IPS-11a (cell line): Measurements from ENCODE around the gene NKX2-4.
"Not testable (repeated sequence)": the region's sequence is repeated elsewhere in the genome, so short reads cannot be mapped to it uniquely, and the experiment has no call there.

ENCODE experiments used
- H3K4me3 ChIP-seq: one replicate; pipeline ENCODE4 v1.5.1; 2013; ENCODE audit warnings: low read depth, low read length, control low read depth

The NKX2-4 gene

DNA sequence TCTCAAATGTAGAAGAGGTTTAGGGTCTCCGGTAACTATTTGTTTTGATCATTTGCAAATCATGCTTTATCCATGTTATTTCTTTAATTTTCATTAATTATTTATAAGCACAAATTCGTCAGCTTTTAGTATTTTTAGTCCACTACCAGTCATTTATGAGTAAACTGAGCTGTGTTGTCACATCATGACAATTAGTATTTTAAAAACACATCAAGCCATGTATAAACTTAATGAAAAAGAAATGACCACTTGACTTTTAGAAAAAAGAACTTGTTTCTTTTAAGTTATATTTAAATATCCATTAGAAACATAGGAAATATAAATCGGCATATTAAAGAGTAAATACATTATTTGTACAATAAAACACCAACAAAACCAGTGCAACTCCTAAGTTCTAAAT lies 2.8 kb downstream of the NKX2-4 start:
- no peak overlapping the region for H3K4me3 ChIP-seq

DNA sequence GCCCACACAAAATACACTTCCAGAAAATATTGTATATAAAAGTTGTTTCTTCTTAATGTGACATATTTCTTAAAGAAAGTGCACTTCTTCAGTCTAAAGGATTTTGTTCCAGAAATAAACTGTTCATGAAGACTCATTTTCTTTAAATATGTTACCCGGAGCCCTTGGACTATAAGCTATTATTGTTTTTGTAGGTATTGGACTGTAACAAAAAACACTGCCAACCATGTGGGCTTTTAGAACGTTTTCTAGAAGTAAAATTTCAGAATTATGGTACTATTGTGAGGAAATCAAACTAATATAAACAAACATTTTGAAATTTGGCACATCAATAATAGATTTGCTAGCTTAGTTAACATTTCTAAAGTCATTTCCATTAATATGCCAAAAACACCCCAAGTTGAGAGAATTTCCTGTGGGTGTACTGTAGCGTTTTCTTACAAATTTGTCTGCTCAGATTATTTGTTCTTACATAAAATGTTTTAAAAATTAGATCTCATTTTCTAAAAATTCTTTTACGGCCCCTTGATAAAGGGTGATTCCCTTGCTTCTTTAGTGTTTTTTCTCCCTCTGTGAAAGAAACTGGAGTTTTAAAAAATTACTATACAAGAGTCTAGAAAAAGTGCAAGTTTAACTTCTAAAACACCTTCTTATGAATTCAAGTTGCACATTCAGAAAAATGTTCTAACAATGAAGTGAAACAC lies 3.4 kb downstream of the NKX2-4 start:
- H3K4me3 ChIP-seq, result no peak overlapping the region

DNA sequence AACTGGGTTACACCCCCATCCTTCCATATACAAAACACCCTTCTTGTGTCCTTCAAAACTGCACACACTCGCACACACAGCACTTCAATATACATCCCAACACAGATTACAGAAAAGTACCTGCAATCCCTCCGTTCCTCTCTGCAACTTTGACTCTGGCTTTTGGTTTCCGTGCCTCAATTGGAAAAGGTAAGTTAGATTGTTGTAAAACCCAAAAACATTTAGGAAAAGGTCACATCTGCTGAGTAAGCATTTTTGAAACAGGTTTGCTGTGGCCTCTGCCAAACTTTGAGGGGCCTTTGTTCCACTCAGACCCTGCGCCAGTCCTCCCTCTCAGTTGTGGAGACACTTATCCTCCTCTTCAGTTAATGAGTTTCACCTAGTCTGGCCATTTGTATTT lies 4.2 kb downstream of the NKX2-4 start:
- no peak overlapping the region for H3K4me3 ChIP-seq

DNA sequence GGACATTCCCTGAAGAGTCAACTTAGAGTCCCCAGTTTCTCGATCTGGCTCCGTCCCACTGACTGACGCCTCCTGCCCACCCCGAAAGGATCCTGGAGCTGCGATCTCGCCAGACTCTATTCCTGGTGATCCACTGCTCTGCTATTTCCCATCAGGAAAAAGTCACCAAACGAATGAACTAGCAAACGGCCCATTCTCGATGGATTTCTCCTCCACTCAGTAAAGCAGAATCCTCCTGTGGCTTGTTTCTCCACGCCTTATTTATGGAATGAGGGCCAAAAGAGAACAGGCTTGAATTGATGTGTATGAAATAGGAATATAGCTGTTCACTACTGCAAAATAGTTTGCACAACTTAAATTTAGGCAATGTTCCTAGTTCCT lies 5.4 kb downstream of the NKX2-4 start:
- peak overlapping the region; percentile 17 for H3K4me3 ChIP-seq

DNA sequence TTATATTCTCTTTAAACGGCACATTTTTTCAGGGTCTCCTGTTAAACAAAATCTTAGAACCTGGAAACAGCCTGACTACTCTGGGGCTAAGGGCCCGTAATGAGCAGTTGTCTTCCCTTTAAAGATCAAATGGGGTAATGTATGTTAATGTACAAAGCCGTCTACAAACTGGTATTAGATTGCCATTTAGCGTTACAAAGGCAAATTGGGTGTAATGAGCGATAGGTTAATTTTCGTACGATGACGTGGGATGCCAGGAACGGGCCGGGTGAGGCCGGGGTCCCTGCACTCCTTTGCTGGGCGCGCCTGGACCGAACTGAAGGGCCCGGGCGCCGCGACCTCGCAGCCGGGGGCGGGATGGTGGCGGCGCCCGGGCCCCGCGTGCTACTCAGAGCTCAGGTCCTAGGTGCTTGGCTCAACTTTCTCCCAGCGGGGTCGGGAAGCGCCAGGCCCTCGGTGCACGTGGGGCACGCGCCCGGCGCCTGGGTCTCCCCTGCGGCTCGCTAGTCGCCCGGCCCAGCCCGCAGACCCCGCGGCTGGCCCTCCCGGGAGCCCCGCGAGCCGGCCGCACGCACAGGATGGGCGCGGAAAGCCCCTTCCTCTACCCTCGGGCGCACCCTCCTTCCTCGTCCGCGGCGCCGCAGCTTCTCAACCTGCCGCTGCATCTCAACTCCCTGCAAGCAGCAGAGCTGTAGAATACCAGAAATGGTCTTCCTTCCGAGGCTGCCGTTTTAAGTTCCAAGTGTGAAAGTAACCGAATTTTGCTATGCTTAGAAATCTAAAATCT lies 5.9 kb downstream of the NKX2-4 start:
- H3K4me3 ChIP-seq, result peak overlapping the region; percentile 17

DNA sequence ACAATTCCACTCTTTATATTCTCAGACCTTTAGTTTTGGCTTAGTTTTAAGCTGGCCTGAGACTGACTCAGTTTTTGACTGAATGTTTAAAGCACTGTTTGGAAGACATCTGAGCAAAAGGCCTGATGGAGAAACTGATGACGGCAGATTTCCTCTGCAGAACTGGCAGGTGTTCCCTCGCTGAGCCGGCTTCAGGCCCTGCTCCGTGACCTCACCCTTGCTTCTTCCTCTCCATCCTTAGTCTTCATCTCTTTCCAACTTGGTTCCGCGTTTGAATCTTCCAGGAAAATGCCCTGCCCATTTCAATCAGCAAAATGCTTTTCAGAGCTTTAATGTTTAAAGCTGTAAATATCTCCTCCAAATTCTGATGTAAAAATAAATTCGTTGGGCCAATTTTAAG lies 6.6 kb downstream of the NKX2-4 start:
- no peak overlapping the region for H3K4me3 ChIP-seq

DNA sequence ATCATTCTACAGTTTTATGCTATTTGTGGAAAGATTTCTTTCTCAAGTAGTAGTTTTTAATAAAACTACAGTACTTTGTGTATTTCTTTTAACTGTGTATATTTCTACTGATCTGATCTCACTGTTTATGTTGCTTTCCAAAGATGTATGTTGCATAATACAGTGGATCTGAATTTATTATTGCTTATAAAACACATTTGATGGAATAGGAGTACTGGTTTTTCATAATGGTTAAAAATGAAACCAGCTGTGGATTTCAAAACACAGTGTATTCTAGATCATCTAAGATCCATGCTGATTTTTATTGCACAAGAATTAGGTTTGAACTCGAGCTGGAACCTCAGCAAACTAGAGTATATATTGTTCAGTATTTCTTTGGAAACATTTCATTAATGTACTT lies 8.0 kb downstream of the NKX2-4 start:
- H3K4me3 ChIP-seq, result no peak overlapping the region

DNA sequence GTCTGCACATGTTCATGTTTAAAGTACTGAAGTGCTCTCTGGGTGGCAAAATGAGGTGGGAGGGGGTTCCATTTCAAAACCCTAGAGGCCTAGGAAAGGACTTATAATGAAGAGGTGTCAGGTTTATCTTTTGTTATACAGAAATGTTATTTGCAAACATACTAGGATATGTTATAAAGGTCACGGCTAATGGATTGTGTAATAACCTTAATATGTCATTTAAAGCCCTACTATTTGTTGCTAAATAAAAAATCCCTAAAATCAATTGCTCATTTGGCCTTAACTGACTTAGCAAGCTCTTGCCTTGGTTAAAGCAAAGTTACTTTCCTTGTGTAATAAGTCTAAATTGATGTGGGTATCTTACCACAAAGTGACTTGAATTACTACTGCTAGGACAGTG lies 8.8 kb downstream of the NKX2-4 start:
- no peak overlapping the region for H3K4me3 ChIP-seq

DNA sequence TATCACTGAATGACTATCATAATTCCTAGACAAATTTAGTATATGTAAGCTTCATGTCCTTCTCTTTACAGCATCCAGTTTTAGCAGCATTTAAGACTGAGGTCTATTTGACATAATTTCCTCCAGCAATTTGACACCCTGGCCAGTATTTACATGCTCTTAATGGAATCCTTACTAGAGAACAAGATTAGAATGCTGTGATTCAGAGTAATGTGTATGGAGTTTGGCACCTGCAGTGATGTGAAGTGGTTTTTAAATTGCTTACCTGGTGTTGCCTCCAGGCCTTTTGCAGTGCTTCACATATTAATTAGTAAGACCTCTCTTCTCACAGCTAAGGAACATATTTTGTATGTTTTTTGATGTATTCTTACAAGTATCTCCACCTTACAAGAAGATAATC lies 9.8 kb downstream of the NKX2-4 start:
- H3K4me3 ChIP-seq, result no peak overlapping the region

DNA sequence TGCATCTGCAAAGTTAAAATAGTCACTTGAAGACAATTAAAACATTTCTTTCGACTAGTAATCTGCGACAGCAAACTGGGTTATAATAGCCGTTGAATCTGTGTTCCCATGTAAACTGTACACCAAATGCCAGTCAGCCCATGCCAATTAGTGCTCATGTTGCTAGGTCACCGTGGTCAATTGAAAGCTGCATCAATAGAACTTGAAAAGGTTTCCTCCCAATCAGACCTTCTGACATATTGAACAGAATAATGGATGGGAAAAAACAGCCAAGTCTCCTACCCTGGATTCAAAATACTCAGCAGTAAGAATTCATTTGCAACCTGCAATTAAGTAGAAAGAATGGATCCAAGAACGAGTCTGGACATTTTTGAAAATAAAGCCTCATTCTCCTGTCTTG lies 11.2 kb downstream of the NKX2-4 start:
- H3K4me3 ChIP-seq, result no peak overlapping the region

DNA sequence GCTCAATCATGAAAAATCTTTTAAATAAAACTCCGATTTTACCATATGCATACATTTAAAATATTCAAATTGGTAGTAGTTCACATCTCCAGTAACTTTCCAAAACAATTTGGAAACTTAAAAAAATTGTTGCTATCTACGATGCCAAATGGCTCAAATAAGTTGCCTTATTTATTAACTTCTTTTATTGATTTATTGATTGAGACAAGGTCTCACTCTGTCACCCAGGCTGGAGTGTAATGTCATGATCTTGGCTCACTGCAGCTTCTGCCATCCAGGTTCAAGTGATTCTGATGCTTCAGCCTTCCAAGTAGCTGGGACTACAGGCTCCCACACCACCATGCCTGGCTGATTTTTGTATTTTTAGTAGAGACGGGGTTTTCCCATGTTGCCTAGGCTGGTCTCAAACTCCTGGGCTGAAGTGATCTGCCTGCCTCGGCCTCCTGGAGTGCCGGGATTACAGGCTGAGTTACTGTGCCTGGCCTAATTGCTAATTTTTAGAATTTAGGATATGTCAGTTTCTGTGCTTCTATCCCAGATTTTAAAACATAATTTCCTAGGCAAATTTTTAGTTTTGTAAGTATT lies 12.9 kb downstream of the NKX2-4 start:
- H3K4me3 ChIP-seq, result no peak overlapping the region

DNA sequence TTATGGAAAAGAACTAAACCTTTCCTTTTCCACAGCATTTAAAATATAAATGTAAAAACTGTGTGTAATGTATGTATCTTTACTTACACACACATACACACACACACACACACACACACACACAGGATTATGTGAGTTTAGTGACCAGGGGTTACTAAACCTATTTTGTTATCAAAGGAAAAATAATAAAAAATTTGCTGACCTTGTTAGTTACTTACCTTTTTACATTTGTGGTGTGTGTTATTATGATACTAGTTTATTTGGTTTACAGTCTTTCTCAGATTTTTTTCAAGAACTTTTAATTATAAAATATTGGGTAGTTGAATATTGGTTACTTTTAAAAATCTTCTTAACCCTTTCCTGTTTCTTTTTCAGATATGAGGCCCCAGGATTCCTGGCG lies 15.7 kb downstream of the NKX2-4 start:
- no peak overlapping the region for H3K4me3 ChIP-seq

DNA sequence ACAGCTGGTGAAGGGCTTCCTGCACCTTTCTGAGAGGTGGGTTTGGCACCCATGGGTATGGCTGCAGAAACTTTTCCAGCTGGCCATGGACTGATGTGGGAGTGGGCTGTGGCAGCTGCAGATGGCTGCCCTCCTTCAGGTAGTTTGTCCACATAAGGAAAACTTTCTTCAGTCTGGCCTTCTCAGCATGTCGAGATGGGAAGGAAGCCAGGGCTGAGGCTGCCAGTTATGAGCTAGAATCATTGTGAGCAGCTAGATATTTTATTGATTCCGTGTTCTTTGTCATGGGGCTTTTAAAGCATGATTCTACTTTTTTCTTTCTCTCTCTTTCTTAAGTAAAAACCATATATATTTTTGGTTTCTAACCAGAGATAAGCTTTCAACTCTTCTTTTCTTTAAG lies 16.6 kb downstream of the NKX2-4 start:
- H3K4me3 ChIP-seq, result no peak overlapping the region

DNA sequence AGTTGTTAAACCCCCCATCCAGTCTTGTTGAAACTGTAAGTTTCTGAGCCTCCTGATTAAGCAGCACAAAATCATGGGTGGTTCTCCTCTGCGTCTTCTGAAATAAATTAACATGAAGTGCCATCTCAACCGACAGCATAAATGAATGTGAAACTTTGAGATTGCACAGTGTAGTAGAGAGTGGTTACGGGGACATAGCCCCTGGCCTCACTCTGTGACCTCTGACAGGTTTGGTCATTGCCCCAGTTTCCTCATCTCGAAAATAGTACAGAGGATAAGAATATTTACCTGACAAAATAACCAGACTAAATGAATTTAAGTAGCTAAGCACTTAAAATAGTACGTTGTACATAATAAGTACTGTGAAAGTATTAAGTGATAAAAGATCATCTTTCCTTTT lies 19.1 kb downstream of the NKX2-4 start:
- H3K4me3 ChIP-seq, result no peak overlapping the region

DNA sequence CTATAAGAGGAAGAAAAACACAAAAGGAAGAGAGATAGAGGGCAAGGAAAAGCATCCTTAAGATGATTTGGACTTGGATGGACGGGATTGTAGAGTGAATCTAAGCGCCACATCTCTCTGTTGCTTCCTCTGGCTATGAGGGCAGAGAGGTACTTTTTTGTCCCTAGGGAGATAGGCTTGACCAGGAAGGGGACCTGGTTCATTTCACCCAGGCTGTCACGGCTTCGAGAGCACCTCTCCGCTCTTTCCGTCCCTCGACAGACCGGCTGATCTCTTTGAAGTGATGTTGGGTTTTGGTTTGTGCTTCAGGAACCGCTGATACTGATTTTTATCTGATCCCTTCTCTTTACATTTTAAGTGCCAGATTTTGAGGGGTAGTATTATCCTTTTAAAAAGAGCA lies 19.6 kb downstream of the NKX2-4 start:
- H3K4me3 ChIP-seq, result no peak overlapping the region

DNA sequence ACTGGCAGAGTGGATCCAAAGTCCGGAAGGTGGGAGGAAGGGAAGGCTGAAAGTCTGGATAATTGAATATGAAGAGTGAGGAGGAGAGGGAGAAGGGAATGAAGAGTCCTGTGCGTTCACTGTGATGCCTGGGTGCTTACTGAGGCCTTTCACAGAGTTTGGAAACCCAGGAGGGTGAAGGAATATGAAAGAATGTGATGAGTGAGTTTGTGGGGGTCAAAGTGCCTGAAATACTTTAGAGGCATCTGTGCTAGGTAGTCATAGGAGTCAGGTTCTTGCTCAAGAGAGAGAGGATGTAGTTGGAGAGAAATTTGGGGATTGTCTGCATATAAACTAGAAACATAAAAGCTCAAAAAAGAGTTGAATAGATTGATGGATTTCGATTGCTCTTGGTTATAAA lies 20.7 kb downstream of the NKX2-4 start:
- no peak overlapping the region for H3K4me3 ChIP-seq

DNA sequence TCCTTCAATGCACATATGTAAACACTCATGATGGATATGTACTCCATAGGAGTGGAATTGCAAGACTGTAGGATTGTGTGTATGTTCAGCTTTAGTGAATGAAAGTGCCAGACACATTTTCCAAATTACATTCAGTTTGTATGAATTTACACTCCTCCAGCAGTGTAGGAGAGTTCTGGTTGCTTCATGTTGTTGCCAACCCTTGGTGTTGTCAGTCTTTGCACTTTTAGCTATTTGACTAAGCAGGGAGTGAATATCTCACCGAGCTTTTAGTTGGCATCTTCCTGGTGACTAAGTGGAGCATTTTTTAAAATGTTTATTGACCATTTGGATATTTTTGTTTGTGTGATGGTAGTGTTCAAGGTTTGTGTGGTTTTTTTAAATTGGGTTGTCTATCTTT lies 23.9 kb downstream of the NKX2-4 start:
- H3K4me3 ChIP-seq, result no peak overlapping the region

DNA sequence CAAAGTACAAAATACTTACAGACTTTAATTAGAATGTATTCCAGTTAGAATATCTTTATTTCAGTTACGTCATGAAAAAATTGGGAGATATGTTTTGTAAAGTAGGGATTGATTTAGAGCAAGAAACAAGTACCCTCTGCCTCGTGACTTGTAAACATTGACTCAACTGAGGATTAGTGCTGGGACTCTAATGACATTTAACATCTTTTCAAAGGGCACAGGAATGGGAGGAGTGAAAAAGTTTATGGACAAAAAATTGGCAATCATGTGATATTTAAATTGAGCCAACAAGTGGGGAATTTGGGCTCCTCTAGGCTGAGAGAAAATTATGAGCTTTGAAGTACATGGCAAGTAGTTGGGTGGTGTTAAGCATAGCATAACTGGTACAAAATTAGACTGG lies 25.3 kb downstream of the NKX2-4 start:
- H3K4me3 ChIP-seq, result no peak overlapping the region

DNA sequence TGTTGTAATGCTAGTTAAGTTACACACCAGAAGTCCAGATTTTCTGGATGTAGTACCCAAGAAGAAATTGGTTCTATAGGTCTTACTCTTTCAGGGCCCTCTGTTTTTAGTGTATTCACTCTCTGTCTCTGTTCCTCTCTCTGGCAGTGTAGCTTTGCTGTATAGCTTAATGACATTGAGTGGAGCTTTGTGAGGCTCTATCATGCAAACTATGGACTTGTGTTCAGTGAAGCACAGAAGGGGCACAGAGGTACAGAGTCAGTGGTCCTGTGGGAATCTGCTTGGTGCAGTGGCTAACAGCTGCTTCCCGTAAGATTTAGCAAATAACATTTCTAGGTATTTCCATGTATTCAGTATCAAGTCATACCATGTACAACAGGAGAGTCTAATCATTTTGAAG lies 26.1 kb downstream of the NKX2-4 start:
- H3K4me3 ChIP-seq, result no peak overlapping the region

DNA sequence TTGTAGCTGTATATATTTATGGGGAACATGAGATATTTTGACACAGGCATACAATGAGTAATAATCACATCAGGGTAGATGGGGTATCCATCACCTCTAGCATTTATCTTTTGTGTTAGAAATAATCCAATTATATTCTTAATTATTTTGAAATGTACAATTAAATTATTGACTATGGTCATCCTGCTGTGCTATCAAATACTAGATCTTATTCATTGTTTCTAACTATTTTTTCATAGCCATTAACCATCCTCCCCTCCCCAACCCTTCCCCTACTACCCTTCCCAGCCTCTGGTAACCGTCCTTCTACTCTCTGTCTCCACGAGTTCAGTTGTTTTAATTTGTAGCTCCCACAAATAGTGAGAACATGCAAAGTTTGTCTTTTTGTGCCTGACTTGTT lies 28.5 kb downstream of the NKX2-4 start:
- no peak overlapping the region for H3K4me3 ChIP-seq

DNA sequence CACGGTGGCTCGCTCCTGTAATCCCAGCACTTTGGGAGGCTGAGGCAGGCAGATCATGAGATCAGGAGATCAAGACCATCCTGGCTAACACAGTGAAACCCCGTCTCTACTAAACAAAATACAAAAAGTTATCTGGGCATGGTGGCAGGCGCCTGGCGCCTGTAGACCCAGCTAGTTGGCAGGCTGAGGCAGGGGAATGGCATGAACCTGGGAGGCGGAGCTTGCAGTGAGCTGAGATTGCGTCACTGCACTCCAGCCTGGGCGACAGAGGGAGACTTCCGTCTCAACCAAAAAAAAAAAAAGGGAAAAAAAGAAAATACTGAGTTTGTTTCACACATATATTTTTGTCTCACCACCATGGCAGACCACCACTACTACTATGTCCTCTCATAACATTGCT lies 31.1 kb downstream of the NKX2-4 start:
- not testable (repeated sequence) for H3K4me3 ChIP-seq

DNA sequence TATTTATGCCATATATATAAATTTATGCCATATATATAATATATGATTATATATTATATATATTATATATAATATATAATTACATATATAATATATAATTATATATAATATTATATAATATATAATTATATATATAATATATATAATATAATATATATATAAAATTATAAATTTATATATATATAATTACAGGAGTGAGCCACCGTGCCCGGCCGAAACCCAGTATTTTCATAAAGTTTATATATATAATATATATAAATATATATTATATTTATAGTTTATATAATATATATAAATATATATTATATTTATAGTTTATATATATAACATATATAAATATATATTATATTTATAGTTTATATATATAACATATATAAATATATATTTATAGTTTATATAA lies 31.6 kb downstream of the NKX2-4 start:
- no peak overlapping the region for H3K4me3 ChIP-seq
